Osteocyte (in vitro differentiated cells): ENCODE data around the gene MYL5. TPM values are rescaled to one million over a fixed set of nuclear protein-coding genes. Genes with fewer than 3 reads are reported as not detected.
"Not testable (repeated sequence)": the region's sequence is repeated elsewhere in the genome, so short reads cannot be mapped to it uniquely, and the experiment has no call there.

Source experiments
- DNase-seq: peaks from one replicate; pipeline ENCODE4 v3.0.0; 2021; ENCODE audit warnings: mixed read lengths; ENCODE audit not compliant: unreplicated experiment; ENCODE audit errors: extremely low spot score
- H3K27ac Mint-ChIP-seq: one replicate; pipeline ENCODE4 v1.8.0; 2021; ENCODE audit warnings: mild to moderate bottlenecking, mixed read lengths; ENCODE audit not compliant: unreplicated experiment
- H3K27me3 Mint-ChIP-seq: one replicate; pipeline ENCODE4 v1.8.0; 2021; ENCODE audit warnings: mixed read lengths; ENCODE audit not compliant: unreplicated experiment
- H3K36me3 Mint-ChIP-seq: one replicate; pipeline ENCODE4 v1.8.0; 2021; ENCODE audit warnings: mixed read lengths; ENCODE audit not compliant: unreplicated experiment
- H3K4me1 Mint-ChIP-seq: one replicate; pipeline ENCODE4 v1.8.0; 2021; ENCODE audit warnings: mixed read lengths; ENCODE audit not compliant: unreplicated experiment
- H3K4me3 Mint-ChIP-seq: one replicate; pipeline ENCODE4 v1.8.0; 2021; ENCODE audit warnings: mild to moderate bottlenecking, moderate library complexity, mixed read lengths; ENCODE audit not compliant: unreplicated experiment
- H3K9me3 Mint-ChIP-seq: one replicate; pipeline ENCODE4 v1.8.0; 2021; ENCODE audit warnings: mixed read lengths; ENCODE audit not compliant: unreplicated experiment
- total RNA-seq: library from RNA; stranded (reverse); gene quantifications from 2 replicates; pipeline ENCODE4 v1.2.1, GENCODE V29; 2021
- TF ChIP-seq, protein P1 (sequence below): fragments of 200-600 bp; sonication (generic); IDR thresholded peaks from 2 replicates; pipeline ENCODE4 v1.5.0; 2021; ENCODE audit warnings: antibody characterized with exemption, mild to moderate bottlenecking, moderate library complexity

The MYL5 gene
- total RNA-seq, 1 donor from 2014 or later = 32.2 TPM

DNA sequence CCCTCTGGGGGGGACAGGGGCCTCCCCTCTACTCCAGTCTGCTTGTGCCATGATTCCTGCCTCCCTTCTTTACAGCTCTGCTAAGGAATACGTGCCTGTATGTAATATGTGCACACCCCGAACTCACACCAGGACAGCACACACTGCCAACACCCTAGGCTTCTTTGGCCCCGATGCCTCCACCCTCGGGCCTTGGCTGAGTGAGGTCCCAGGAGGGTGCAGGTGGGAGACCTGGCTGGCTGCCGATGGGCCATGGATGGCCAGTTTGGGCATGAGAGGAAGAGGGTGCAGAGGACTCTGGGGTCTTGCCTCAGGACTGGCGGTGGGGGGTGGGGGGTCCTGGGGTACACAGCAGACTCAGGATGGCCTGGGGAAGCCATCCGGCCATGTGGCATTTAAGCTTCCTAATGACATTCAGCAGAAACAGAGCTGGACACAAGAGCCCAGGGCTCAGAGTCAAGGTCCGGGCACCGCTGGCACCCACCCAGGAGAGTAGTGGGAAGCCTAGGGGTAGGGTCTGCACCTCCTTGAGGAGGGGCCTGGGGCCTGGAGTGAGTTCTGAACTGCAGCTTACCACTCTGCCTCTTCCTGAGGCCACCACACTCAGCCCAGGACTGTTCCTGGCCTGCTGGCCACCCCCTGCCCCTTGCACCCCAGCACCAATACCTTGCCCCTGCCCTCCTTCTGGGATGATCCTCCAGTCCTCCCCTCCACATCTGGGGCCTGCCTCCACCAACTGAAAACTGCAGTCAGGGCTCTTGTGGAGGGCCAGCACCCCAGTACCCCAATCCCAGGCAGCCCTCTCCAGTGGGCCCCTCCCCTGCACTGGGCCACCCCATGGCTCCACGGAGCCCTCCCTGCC, 29.2 kb downstream of the MYL5 start:
- H3K36me3 Mint-ChIP-seq = no peaks in the 10 kb centered on the region
- no peak for DNase-seq
- no peak overlapping the region for H3K4me3 Mint-ChIP-seq
- H3K27ac Mint-ChIP-seq = no peak overlapping the region
- H3K9me3 Mint-ChIP-seq = no peaks in the 10 kb centered on the region
- H3K4me1 Mint-ChIP-seq = peaks cover 6% of the 10 kb centered on the region
- TF ChIP-seq, protein P1, sequence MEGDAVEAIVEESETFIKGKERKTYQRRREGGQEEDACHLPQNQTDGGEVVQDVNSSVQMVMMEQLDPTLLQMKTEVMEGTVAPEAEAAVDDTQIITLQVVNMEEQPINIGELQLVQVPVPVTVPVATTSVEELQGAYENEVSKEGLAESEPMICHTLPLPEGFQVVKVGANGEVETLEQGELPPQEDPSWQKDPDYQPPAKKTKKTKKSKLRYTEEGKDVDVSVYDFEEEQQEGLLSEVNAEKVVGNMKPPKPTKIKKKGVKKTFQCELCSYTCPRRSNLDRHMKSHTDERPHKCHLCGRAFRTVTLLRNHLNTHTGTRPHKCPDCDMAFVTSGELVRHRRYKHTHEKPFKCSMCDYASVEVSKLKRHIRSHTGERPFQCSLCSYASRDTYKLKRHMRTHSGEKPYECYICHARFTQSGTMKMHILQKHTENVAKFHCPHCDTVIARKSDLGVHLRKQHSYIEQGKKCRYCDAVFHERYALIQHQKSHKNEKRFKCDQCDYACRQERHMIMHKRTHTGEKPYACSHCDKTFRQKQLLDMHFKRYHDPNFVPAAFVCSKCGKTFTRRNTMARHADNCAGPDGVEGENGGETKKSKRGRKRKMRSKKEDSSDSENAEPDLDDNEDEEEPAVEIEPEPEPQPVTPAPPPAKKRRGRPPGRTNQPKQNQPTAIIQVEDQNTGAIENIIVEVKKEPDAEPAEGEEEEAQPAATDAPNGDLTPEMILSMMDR = no peak
- peaks cover 6% of the 10 kb centered on the region for H3K27me3 Mint-ChIP-seq

DNA sequence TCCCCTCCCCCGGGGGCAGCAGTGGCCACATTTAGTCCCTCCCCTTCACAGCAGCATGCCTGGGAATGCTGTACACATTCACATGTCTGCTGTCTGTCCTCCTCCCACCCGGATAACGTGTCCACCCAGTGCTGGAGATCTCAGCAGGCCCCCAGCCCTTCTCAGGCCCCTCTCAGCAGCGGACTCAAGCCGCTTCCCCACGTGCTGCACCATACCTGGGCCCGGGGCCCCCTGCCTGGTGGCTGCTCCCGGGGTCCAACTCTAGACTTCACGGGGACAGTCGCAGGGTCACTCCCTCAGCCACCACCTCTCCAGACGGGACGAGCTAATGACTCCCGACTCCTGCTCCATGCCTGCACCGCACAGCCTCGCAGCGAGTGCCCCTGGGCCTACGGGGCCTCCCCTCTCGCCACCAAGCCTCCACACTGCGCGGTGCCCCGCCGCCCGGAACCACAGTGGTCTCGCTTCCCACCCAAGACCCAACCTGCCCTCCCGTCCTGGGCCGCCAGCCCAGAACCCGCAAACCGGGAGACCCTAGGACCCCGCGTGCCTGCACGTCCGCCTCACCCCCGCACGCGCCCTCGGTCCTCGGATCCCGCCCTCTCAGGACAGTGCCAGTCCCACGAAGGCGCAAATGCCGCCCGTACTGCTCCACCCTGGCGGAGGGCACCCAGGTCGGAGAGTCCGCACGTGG, 30.0 kb downstream of the MYL5 start:
- Mint-ChIP-seq H3K27me3 (peaks cover 6% of the 10 kb centered on the region), H3K9me3 (no peaks in the 10 kb centered on the region), H3K36me3 (peaks cover 1% of the 10 kb centered on the region), H3K4me3 (no peak overlapping the region), H3K27ac (no peak overlapping the region), H3K4me1 (peaks cover 11% of the 10 kb centered on the region)
- peak; percentile 85 for DNase-seq
- TF ChIP-seq, protein P1 = no peak

DNA sequence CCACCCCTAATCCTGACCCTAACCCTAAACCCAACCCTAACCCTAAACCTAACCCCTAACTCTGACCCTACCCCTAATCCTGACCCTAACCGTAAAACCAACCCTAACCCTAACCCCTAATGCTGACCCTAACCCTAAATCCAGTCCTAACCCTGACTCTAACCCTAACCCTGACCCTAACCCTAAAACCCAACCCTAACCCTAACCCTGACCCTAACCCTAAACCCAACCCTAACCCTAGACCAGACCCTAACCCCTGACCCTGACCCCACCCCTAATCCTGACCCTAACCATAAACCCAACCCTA, 30.6 kb downstream of the MYL5 start:
- Mint-ChIP-seq H3K27me3 (peaks cover 6% of the 10 kb centered on the region), H3K4me3 (peak overlapping the region; percentile 76), H3K9me3 (no peaks in the 10 kb centered on the region), H3K4me1 (peaks cover 17% of the 10 kb centered on the region), H3K27ac (no peak overlapping the region), H3K36me3 (peaks cover 6% of the 10 kb centered on the region)
- TF ChIP-seq, protein P1 = no peak
- no peak for DNase-seq

- peak within 1 kb of the TSS; percentile 76 for H3K4me3 Mint-ChIP-seq
- H3K9me3 Mint-ChIP-seq = no peaks in the 10 kb centered on the region
- peaks cover 11% of the 10 kb centered on the region for H3K36me3 Mint-ChIP-seq
- TF ChIP-seq, protein P1 = no peak
- DNase-seq = peak; percentile 100
- H3K27me3 Mint-ChIP-seq = peaks cover 6% of the 10 kb centered on the region
- H3K4me1 Mint-ChIP-seq = peaks cover 23% of the 10 kb centered on the region
- H3K27ac Mint-ChIP-seq = peak within 1 kb of the TSS; percentile 10
These were observed 31.1 kb downstream of the MYL5 start, which contains the start of gene PCGF3 for GRCh38 chr4:705278-706082. Gene PCGF3 (plus strand): TSS chr4:705832. CDS start chr4:733681, 27,849 bp downstream.

DNA sequence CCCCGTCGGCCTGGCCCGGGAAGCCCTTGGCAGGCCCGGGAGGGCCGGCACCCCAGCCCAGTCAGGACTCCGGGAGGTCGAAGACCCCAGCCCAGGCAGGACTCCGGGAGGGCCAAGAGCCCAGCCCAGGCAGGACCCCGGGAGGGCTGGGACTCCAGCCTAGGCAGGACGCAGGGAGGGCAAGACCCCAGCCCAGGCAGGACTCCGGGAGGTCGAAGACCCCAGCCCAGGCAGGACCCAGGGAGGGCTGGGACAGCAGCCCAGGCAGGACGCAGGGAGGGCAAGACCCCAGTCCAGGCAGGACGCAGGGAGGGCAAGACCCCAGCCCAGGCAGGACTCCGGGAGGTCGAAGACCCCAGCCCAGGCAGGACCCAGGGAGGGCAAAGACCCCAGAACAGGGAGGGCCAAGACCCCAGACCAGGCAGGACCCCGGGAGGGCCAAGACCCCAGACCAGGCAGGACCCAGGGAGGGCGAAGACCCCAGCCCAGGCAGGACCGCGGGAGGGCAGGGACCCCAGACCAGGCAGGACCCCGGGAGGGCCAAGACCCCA, 31.8 kb downstream of the MYL5 start:
- H3K4me1 Mint-ChIP-seq = peaks cover 25% of the 10 kb centered on the region
- not testable (repeated sequence) for H3K27ac Mint-ChIP-seq

More for the DNA sequence above, 31.8 kb downstream of the MYL5 start:
- Mint-ChIP-seq H3K4me3 (peak overlapping the region; percentile 61), H3K36me3 (peaks cover 17% of the 10 kb centered on the region)
- H3K9me3 Mint-ChIP-seq, H3K27me3 Mint-ChIP-seq, DNase-seq: not testable (repeated sequence)
